GM13977 (cell line): ENCODE results near the gene PCNT.

Experiments
- DNase-seq: peaks from one replicate; pipeline ENCODE4 v3.0.0; 2012; ENCODE audit warnings: low spot score
- in situ Hi-C: fragments of 300-500 bp; cut with MboI; formaldehyde crosslinking; loops from one replicate; pipeline ENCODE4 v1.12.0; 2022; ENCODE audit warnings: low sequenced_read_pairs, low pct_unique_long_range_greater_than_20kb, mixed read lengths, inconsistent platforms; ENCODE audit not compliant: unreplicated experiment
- TF ChIP-seq, protein P1 (sequence below): IDR thresholded peaks from 2 replicates; pipeline ENCODE4 v1.5.1; 2012; ENCODE audit warnings: mild to moderate bottlenecking, control low read depth; ENCODE audit not compliant: insufficient read depth; ENCODE audit errors: extremely low read depth, missing control alignments

PCNT gene, protein sequence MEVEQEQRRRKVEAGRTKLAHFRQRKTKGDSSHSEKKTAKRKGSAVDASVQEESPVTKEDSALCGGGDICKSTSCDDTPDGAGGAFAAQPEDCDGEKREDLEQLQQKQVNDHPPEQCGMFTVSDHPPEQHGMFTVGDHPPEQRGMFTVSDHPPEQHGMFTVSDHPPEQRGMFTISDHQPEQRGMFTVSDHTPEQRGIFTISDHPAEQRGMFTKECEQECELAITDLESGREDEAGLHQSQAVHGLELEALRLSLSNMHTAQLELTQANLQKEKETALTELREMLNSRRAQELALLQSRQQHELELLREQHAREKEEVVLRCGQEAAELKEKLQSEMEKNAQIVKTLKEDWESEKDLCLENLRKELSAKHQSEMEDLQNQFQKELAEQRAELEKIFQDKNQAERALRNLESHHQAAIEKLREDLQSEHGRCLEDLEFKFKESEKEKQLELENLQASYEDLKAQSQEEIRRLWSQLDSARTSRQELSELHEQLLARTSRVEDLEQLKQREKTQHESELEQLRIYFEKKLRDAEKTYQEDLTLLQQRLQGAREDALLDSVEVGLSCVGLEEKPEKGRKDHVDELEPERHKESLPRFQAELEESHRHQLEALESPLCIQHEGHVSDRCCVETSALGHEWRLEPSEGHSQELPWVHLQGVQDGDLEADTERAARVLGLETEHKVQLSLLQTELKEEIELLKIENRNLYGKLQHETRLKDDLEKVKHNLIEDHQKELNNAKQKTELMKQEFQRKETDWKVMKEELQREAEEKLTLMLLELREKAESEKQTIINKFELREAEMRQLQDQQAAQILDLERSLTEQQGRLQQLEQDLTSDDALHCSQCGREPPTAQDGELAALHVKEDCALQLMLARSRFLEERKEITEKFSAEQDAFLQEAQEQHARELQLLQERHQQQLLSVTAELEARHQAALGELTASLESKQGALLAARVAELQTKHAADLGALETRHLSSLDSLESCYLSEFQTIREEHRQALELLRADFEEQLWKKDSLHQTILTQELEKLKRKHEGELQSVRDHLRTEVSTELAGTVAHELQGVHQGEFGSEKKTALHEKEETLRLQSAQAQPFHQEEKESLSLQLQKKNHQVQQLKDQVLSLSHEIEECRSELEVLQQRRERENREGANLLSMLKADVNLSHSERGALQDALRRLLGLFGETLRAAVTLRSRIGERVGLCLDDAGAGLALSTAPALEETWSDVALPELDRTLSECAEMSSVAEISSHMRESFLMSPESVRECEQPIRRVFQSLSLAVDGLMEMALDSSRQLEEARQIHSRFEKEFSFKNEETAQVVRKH (N-terminal part only)

GRCh38 chr21:46323710-46324389 lies at the start of gene PCNT, which contains the start of gene C21orf58:
Gene PCNT, plus strand, starts transcription at chr21:46324156. Its CDS starts 73 bp downstream, at chr21:46324229.
Gene C21orf58, minus strand, starts transcription at chr21:46323870. Its CDS starts 1,132 bp downstream, at chr21:46322738.
- peak; percentile 99 for DNase-seq

DNA sequence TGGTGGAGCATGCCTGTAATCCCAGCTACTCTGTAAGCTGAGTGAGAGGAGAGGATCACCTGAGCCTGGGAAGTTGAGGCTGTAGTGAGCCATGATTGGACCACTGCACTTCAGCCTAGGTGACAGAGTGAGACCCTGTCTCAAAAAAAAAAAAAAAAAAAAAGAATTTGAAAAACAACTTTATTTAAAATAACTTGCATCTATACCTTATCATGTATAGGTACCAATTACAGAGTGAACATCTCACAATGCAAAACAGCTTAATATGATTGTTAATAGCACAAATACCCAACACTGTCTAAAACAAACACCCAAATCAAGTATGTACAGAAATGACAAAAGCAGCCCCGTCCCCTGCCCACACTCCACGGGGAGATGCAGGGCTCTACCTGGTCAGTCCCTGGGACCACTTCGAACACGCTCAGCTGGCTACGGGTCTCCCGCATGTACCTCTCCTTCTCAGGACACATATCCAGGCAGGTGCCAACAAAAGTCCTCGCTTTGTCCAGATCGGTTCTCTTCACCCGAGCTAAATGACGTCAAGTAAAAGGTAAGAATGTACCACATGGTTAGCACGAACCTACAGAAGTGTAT lies 49.1 kb upstream of the PCNT start:
- in situ Hi-C loops = no loop called here
- DNase-seq = no peak
- TF ChIP-seq, protein P1, sequence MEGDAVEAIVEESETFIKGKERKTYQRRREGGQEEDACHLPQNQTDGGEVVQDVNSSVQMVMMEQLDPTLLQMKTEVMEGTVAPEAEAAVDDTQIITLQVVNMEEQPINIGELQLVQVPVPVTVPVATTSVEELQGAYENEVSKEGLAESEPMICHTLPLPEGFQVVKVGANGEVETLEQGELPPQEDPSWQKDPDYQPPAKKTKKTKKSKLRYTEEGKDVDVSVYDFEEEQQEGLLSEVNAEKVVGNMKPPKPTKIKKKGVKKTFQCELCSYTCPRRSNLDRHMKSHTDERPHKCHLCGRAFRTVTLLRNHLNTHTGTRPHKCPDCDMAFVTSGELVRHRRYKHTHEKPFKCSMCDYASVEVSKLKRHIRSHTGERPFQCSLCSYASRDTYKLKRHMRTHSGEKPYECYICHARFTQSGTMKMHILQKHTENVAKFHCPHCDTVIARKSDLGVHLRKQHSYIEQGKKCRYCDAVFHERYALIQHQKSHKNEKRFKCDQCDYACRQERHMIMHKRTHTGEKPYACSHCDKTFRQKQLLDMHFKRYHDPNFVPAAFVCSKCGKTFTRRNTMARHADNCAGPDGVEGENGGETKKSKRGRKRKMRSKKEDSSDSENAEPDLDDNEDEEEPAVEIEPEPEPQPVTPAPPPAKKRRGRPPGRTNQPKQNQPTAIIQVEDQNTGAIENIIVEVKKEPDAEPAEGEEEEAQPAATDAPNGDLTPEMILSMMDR = no peak

More at GRCh38 chr21:46323710-46324389, at the start of gene PCNT, which contains the start of gene C21orf58:
- TF ChIP-seq, protein P1 = no peak
- in situ Hi-C loops = no loop called here

GRCh38 chr21:46284077-46284644 lies 39.8 kb upstream of the PCNT start:
- no peak for DNase-seq
- in situ Hi-C loops = no loop called here
- TF ChIP-seq, protein P1 = no peak

GRCh38 chr21:46284733-46285132 lies 39.2 kb upstream of the PCNT start:
- TF ChIP-seq, protein P1 = no peak
- in situ Hi-C loops = no loop called here
- no peak for DNase-seq

DNA sequence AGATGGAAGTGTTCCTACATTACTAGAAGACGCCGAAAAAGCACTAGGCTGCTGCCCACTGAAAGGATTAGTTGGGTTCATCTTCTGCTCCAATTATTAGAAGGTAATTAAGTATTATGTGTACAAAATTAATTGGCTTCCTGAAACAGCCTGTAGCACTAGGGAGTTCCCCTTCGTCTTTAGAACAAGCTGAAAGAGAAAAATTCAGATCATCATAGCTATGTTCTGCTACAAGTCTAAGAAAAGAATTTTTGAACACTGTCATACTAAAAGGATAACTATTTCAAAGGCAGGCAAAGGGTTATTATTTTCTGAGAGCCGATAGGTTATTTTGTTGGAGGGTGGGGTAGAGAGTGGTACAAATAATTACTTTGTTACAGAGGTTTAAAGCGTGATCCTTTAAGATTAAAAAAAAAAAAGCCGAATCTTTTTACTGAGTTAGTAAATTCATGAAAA lies 38.7 kb upstream of the PCNT start, which contains the start of gene MCM3AP:
Gene MCM3AP (minus strand): TSS at position 406 of the 456 bp plus-strand sequence. CDS start 325 bp downstream, at position 81.
- in situ Hi-C loops = no loop called here
- no peak for DNase-seq
- TF ChIP-seq, protein P1 = no peak
